Measurements from ENCODE around the gene TPRG1. TPM values are rescaled to one million over a fixed set of nuclear protein-coding genes. Genes with fewer than 3 reads are reported as not detected.

TPRG1 gene
- polyA plus RNA-seq, 1 donor (not counting 4 experiments of a cell fraction or from before 2014, with no cell fraction given) = 1.5 TPM

DNA sequence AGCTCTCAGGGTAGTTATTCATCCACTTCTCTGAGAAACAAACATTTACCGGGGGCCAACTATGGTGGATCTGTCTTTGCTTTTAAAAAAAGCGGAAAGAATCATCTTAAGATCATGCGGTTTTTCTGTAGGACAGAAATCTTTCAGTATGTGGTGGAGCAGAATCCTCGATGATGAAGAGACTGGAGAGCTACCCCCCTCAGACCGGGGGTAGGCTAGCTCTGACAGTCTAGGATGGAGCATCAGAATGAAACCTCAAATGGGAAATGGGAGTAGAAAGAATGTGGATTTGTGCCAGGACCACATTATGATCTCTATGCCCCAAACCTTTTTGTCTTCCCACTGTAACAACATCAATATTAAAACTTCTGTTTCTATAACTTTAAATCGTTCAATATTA is 30.3 kb downstream of the TPRG1 start:
- H3K79me2 ChIP-seq (ENCODE audit: control insufficient read depth, insufficient read depth, low read length) = no peaks in the 10 kb centered on the region
- TF ChIP-seq, protein P1, sequence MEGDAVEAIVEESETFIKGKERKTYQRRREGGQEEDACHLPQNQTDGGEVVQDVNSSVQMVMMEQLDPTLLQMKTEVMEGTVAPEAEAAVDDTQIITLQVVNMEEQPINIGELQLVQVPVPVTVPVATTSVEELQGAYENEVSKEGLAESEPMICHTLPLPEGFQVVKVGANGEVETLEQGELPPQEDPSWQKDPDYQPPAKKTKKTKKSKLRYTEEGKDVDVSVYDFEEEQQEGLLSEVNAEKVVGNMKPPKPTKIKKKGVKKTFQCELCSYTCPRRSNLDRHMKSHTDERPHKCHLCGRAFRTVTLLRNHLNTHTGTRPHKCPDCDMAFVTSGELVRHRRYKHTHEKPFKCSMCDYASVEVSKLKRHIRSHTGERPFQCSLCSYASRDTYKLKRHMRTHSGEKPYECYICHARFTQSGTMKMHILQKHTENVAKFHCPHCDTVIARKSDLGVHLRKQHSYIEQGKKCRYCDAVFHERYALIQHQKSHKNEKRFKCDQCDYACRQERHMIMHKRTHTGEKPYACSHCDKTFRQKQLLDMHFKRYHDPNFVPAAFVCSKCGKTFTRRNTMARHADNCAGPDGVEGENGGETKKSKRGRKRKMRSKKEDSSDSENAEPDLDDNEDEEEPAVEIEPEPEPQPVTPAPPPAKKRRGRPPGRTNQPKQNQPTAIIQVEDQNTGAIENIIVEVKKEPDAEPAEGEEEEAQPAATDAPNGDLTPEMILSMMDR (optimal IDR thresholded peaks at IDR 0.05 in 1 of 3, IDR thresholded peaks at IDR 0.05 in 1 of 3, conservative IDR thresholded peaks at IDR 0.05 in 1 of 3; ENCODE audit: extremely low read depth in 1 of 3, insufficient read depth in 2 of 3, low read length in 3 of 3) = no peak
- no peak for TF ChIP-seq EZH2 (IDR thresholded peaks at IDR 0.05; ENCODE audit: low read length)
- no peaks in the 10 kb centered on the region for H3K4me1 ChIP-seq (ENCODE audit: control insufficient read depth, extremely low read depth, insufficient read depth, low read length)
- H3K9ac ChIP-seq (ENCODE audit: control insufficient read depth, extremely low read depth, insufficient read depth, low read length) = no peak overlapping the region
- FAIRE-seq (no peak), DNase-seq (ENCODE audit: low read depth, low spot score) (no peak)
- no peaks in the 10 kb centered on the region for H4K20me1 ChIP-seq (ENCODE audit: control insufficient read depth, extremely low read depth, insufficient read depth, low read length)
- dilution Hi-C loops (cut with MboI; ENCODE audit: extremely low pct_ligation_motif_present, low sequenced_read_pairs) = no loop called here
- H3K9me1 ChIP-seq (ENCODE audit: control insufficient read depth, extremely low read depth, insufficient read depth, low read length) = no peaks in the 10 kb centered on the region
- H3K4me3 ChIP-seq (ENCODE audit: control insufficient read depth in 2 of 3, extremely low read depth in 1 of 3, insufficient read depth in 2 of 3, low read depth in 1 of 3, low read length in 3 of 3) = no peak overlapping the region
- H3K27me3 ChIP-seq (ENCODE audit: control insufficient read depth, extremely low read depth, insufficient read depth, low read length) = peaks cover 3% of the 10 kb centered on the region
- no peak overlapping the region for H3K4me2 ChIP-seq (ENCODE audit: control insufficient read depth, extremely low read depth, insufficient read depth, low read depth, low read length)
- H3K27ac ChIP-seq (ENCODE audit: control insufficient read depth, insufficient read depth, low read length) = no peak overlapping the region
- no peak overlapping the region for H2AFZ ChIP-seq (ENCODE audit: control insufficient read depth, low read length)
- H3K36me3 ChIP-seq (ENCODE audit: control insufficient read depth in 2 of 2, extremely low read depth in 1 of 2, insufficient read depth in 2 of 2, low read length in 2 of 2) = no peaks in the 10 kb centered on the region
- no peaks in the 10 kb centered on the region for H3K9me3 ChIP-seq (ENCODE audit: control insufficient read depth, low read depth, low read length)

DNA sequence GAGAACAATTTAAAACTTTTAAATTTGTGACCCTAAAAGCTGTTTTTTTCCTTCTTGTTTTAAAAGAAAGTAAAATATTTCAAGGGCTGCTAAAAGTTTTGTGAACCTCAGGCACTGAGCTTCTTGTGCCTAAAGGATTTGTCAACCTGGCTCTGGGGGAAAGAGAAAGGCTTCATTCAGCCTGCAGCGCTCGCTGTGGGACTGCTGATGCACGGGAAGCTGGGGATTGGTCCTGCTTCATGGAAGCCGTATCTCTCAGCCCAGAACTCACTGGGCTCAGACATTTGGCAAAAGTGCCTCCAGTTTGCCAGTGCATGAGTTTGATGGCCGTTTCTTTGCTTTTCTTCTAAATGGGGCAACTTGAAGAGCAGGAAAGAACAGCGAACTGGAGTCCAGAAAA is 30.8 kb downstream of the TPRG1 start:
- dilution Hi-C loops (cut with MboI; ENCODE audit: extremely low pct_ligation_motif_present, low sequenced_read_pairs) = no loop called here
- no peak for FAIRE-seq

More for the DNA sequence above, 30.8 kb downstream of the TPRG1 start:
- Histone ChIP-seq H3K27me3 (ENCODE audit: control insufficient read depth, extremely low read depth, insufficient read depth, low read length) (peaks cover 3% of the 10 kb centered on the region), H3K9ac (ENCODE audit: control insufficient read depth, extremely low read depth, insufficient read depth, low read length) (no peak overlapping the region), H3K36me3 (ENCODE audit: control insufficient read depth in 2 of 2, extremely low read depth in 1 of 2, insufficient read depth in 2 of 2, low read length in 2 of 2) (no peaks in the 10 kb centered on the region), H3K79me2 (ENCODE audit: control insufficient read depth, insufficient read depth, low read length) (no peaks in the 10 kb centered on the region), H3K9me3 (ENCODE audit: control insufficient read depth, low read depth, low read length) (no peaks in the 10 kb centered on the region), H3K4me1 (ENCODE audit: control insufficient read depth, extremely low read depth, insufficient read depth, low read length) (no peaks in the 10 kb centered on the region), H3K4me3 (ENCODE audit: control insufficient read depth in 2 of 3, extremely low read depth in 1 of 3, insufficient read depth in 2 of 3, low read depth in 1 of 3, low read length in 3 of 3) (no peak overlapping the region), H3K4me2 (ENCODE audit: control insufficient read depth, extremely low read depth, insufficient read depth, low read depth, low read length) (no peak overlapping the region), H3K27ac (ENCODE audit: control insufficient read depth, insufficient read depth, low read length) (no peak overlapping the region), H2AFZ (ENCODE audit: control insufficient read depth, low read length) (no peak overlapping the region), H4K20me1 (ENCODE audit: control insufficient read depth, extremely low read depth, insufficient read depth, low read length) (no peaks in the 10 kb centered on the region), H3K9me1 (ENCODE audit: control insufficient read depth, extremely low read depth, insufficient read depth, low read length) (no peaks in the 10 kb centered on the region)
- no peak for TF ChIP-seq EZH2 (IDR thresholded peaks at IDR 0.05; ENCODE audit: low read length)
- TF ChIP-seq, protein P1 (optimal IDR thresholded peaks at IDR 0.05 in 1 of 3, IDR thresholded peaks at IDR 0.05 in 1 of 3, conservative IDR thresholded peaks at IDR 0.05 in 1 of 3; ENCODE audit: extremely low read depth in 1 of 3, insufficient read depth in 2 of 3, low read length in 3 of 3) = no peak
- no peak for DNase-seq (ENCODE audit: low read depth, low spot score)
